ENCODE results near the gene CALN1.

The CALN1 gene

GRCh38 chr7:72316148-72316547 lies 96.0 kb downstream of the CALN1 start:
- DNase-seq (ENCODE audit: low read depth): no peak
- TF ChIP-seq CTCF (IDR thresholded peaks at IDR 0.05; ENCODE audit: control insufficient read depth, extremely low read depth, insufficient read depth): no peak
- H3K4me3 ChIP-seq (ENCODE audit: low read depth, low read length): no peak overlapping the region

DNA sequence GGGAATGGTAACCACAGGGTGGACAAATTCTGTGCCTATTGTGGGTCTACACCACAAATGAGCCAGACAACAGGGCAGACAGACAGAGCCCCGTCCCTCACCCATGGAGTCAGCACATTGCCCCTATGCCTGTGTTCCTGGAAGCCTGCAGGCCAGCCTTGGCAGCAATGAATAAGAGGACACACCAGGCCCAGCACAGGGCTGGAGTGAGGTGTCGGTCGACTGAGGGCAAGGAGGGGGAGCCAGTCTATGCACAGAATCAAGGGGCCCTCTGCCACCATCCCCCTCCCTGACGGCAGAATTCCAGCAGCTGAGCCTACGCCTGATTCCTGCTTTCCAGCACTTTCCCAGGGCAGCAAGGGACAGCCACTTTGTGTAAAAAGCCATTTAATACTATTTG lies 98.2 kb downstream of the CALN1 start:
- DNase-seq (ENCODE audit: low read depth): no peak
- TF ChIP-seq CTCF (IDR thresholded peaks at IDR 0.05; ENCODE audit: control insufficient read depth, extremely low read depth, insufficient read depth): no peak
- no peak overlapping the region for H3K4me3 ChIP-seq (ENCODE audit: low read depth, low read length)

- H3K4me3 ChIP-seq (ENCODE audit: low read depth, low read length): no peak overlapping the region
- DNase-seq (ENCODE audit: low read depth): no peak
- no peak for TF ChIP-seq CTCF (IDR thresholded peaks at IDR 0.05; ENCODE audit: control insufficient read depth, extremely low read depth, insufficient read depth)
Measured at GRCh38 chr7:72310301-72310700, 101.8 kb downstream of the CALN1 start.

DNA sequence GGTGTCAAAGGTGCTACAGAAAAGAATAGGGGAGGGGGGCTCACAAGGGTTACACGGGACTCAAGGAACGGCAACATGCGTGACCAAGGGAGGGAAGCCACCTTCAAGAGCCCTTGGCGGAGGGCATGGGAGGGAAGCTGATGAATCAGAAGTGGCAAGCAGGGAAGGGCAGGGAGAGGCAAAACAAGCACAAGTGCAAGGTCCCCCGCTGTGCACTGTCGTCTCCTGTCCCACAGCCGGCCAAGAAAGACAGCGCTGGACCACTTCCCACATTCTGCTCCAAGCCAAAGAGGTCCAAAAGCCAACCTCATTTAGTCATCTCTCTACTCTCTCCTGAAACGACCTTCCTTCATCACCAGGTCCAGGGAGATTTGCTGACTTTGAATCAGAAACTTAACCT lies 102.7 kb downstream of the CALN1 start:
- DNase-seq (ENCODE audit: low read depth): no peak
- no peak overlapping the region for H3K4me3 ChIP-seq (ENCODE audit: low read depth, low read length)
- no peak for TF ChIP-seq CTCF (IDR thresholded peaks at IDR 0.05; ENCODE audit: control insufficient read depth, extremely low read depth, insufficient read depth)

GRCh38 chr7:72308986-72309385 lies 103.2 kb downstream of the CALN1 start:
- H3K4me3 ChIP-seq (ENCODE audit: low read depth, low read length): no peak overlapping the region
- TF ChIP-seq CTCF (IDR thresholded peaks at IDR 0.05; ENCODE audit: control insufficient read depth, extremely low read depth, insufficient read depth): no peak
- DNase-seq (ENCODE audit: low read depth): no peak

DNA sequence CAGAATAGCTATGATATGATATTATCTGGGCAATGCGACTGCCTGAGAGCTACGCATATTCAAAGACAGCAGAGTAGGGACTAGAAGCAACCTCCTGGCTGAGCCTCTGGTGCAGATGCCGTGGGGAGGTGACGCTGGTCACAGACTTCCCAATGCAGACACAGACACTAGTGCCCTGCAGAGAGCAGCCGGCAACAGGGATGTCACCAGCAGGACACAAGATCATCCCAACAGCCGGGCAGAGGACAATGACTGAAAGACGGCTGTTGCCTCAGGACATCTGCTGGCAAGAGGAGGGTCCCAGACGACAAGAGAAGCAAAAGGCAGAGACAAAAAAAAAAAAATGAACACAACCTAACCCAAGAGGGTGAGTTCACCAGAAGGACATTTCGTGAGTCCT lies 104.6 kb downstream of the CALN1 start:
- no peak overlapping the region for H3K4me3 ChIP-seq (ENCODE audit: low read depth, low read length)
- no peak for DNase-seq (ENCODE audit: low read depth)
- TF ChIP-seq CTCF (IDR thresholded peaks at IDR 0.05; ENCODE audit: control insufficient read depth, extremely low read depth, insufficient read depth): no peak

GRCh38 chr7:72298912-72299311 lies 113.2 kb downstream of the CALN1 start:
- no peak for TF ChIP-seq CTCF (IDR thresholded peaks at IDR 0.05; ENCODE audit: control insufficient read depth, extremely low read depth, insufficient read depth)
- no peak overlapping the region for H3K4me3 ChIP-seq (ENCODE audit: low read depth, low read length)
- DNase-seq (ENCODE audit: low read depth): no peak
